Measurements from ENCODE around the gene SF3B3. TPM values are rescaled to one million over a fixed set of nuclear protein-coding genes. Genes with fewer than 3 reads are reported as not detected.
"Not testable (repeated sequence)": the region's sequence is repeated elsewhere in the genome, so short reads cannot be mapped to it uniquely, and the experiment has no call there.

The SF3B3 gene
- total RNA-seq, 1 donor, result 142 TPM

- Histone ChIP-seq H3K79me2 (ENCODE audit: insufficient read depth, low read length) (no peaks in the 10 kb centered on the region), H3K9me3 (ENCODE audit: low read depth, low read length) (no peaks in the 10 kb centered on the region), H3K27ac (ENCODE audit: low read depth, low read length) (no peak overlapping the region), H3K27me3 (ENCODE audit: insufficient read depth, low read length) (no peaks in the 10 kb centered on the region), H3K36me3 (ENCODE audit: insufficient read depth, low read length) (peaks cover 11% of the 10 kb centered on the region), H4K20me1 (ENCODE audit: insufficient read depth, low read length) (no peaks in the 10 kb centered on the region), H3K4me3 (ENCODE audit: insufficient read depth, low read length) (no peak overlapping the region), H3K4me2 (ENCODE audit: insufficient read depth, low read length) (no peak overlapping the region), H3K4me1 (ENCODE audit: insufficient read depth, low read length) (peaks cover 28% of the 10 kb centered on the region), H2AFZ (ENCODE audit: low read length) (no peak overlapping the region)
- no peak for TF ChIP-seq CTCF (IDR thresholded peaks at IDR 0.05; ENCODE audit: extremely low read depth, low read depth, low read length)
- peak; percentile 58 for DNase-seq (ENCODE audit: insufficient read length, low spot score, missing footprints)
Observed at GRCh38 chr16:70579648-70580630, 56.3 kb downstream of the SF3B3 start.

DNA sequence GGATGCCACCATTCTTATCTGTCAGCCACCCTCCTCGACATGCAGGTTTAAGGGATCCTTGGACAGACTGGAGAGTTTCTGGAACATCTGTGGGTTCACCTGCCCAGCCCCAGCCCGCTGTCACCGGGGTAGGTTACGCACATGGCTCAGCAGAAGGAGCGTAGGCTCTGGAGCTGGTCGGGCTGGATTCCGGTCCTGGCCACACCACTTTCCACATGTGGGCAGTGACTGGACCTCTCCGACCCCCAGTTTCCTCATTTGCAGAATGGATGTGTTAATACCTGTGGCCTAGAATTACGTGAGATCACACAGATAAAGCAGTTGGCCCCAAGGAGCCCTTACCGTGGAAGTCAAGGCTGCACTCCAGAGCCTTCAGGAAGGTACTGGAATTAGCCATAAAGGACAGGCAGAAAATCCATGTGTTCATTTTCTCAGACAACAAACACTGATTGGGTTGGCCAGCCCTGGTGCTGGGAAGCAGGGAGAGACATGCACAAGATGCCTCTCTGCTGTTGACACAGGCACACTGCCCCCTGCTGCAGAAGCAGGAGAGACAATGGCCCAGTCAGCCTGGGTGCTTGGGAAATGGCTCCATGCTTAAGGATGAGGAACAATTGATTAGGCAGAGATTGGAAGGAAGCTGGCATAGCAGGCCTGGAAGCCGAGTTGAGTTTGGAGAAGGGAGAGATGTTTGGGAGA is 58.8 kb downstream of the SF3B3 start:
- Histone ChIP-seq H4K20me1 (ENCODE audit: insufficient read depth, low read length) (no peaks in the 10 kb centered on the region), H3K4me2 (ENCODE audit: insufficient read depth, low read length) (no peak overlapping the region), H3K4me3 (ENCODE audit: insufficient read depth, low read length) (no peak overlapping the region), H2AFZ (ENCODE audit: low read length) (no peak overlapping the region), H3K79me2 (ENCODE audit: insufficient read depth, low read length) (no peaks in the 10 kb centered on the region), H3K4me1 (ENCODE audit: insufficient read depth, low read length) (peaks cover 5% of the 10 kb centered on the region), H3K9me3 (ENCODE audit: low read depth, low read length) (no peaks in the 10 kb centered on the region), H3K36me3 (ENCODE audit: insufficient read depth, low read length) (no peaks in the 10 kb centered on the region), H3K27ac (ENCODE audit: low read depth, low read length) (no peak overlapping the region), H3K27me3 (ENCODE audit: insufficient read depth, low read length) (no peaks in the 10 kb centered on the region)
- DNase-seq (ENCODE audit: insufficient read length, low spot score, missing footprints), result peak; percentile 61
- peak; percentile 46 for TF ChIP-seq CTCF (IDR thresholded peaks at IDR 0.05; ENCODE audit: extremely low read depth, low read depth, low read length)

GRCh38 chr16:70586731-70587130 is 63.1 kb downstream of the SF3B3 start:
- Histone ChIP-seq H3K9me3 (ENCODE audit: low read depth, low read length) (no peaks in the 10 kb centered on the region), H3K4me2 (ENCODE audit: insufficient read depth, low read length) (no peak overlapping the region), H4K20me1 (ENCODE audit: insufficient read depth, low read length) (no peaks in the 10 kb centered on the region), H3K27me3 (ENCODE audit: insufficient read depth, low read length) (no peaks in the 10 kb centered on the region), H3K36me3 (ENCODE audit: insufficient read depth, low read length) (no peaks in the 10 kb centered on the region), H3K27ac (ENCODE audit: low read depth, low read length) (no peak overlapping the region), H2AFZ (ENCODE audit: low read length) (no peak overlapping the region), H3K4me1 (ENCODE audit: insufficient read depth, low read length) (peaks cover 19% of the 10 kb centered on the region), H3K79me2 (ENCODE audit: insufficient read depth, low read length) (no peaks in the 10 kb centered on the region), H3K4me3 (ENCODE audit: insufficient read depth, low read length) (no peak overlapping the region)
- no peak for TF ChIP-seq CTCF (IDR thresholded peaks at IDR 0.05; ENCODE audit: extremely low read depth, low read depth, low read length)
- DNase-seq (ENCODE audit: insufficient read length, low spot score, missing footprints), result no peak

- H3K27ac ChIP-seq (ENCODE audit: low read depth, low read length), result no peak overlapping the region
- H3K4me1 ChIP-seq (ENCODE audit: insufficient read depth, low read length), result peaks cover 24% of the 10 kb centered on the region
- H4K20me1 ChIP-seq (ENCODE audit: insufficient read depth, low read length), result no peaks in the 10 kb centered on the region
- H3K4me2 ChIP-seq (ENCODE audit: insufficient read depth, low read length), result no peak overlapping the region
- TF ChIP-seq CTCF (IDR thresholded peaks at IDR 0.05; ENCODE audit: extremely low read depth, low read depth, low read length), result no peak
- H3K36me3 ChIP-seq (ENCODE audit: insufficient read depth, low read length), result no peaks in the 10 kb centered on the region
- H3K9me3 ChIP-seq (ENCODE audit: low read depth, low read length), result no peaks in the 10 kb centered on the region
- no peak for DNase-seq (ENCODE audit: insufficient read length, low spot score, missing footprints)
- no peaks in the 10 kb centered on the region for H3K79me2 ChIP-seq (ENCODE audit: insufficient read depth, low read length)
- H2AFZ ChIP-seq (ENCODE audit: low read length), result no peak overlapping the region
- no peak overlapping the region for H3K4me3 ChIP-seq (ENCODE audit: insufficient read depth, low read length)
- no peaks in the 10 kb centered on the region for H3K27me3 ChIP-seq (ENCODE audit: insufficient read depth, low read length)
Observed at GRCh38 chr16:70588565-70588964, 64.9 kb downstream of the SF3B3 start.

DNA sequence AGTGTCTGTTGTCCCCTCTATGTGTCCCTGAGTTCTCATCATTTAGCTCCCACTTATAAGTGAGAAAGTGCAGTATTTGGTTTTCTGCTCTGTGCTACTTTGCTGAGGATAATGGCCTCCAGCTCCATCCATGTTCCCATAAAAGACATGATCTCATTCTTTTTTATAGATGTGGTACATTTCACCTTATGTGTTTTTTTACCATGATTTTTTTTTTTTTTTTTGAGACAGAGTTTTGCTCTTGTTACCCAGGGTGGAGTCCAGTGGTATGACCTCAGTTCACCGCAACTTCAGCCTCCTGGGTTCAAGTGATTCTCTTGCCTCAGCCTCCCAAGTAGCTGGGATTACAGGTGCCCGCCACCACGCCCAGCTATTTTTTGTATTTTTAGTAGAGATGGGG is 65.8 kb downstream of the SF3B3 start:
- not testable (repeated sequence) for H3K27me3 ChIP-seq (ENCODE audit: insufficient read depth, low read length); H3K27ac ChIP-seq (ENCODE audit: low read depth, low read length); H3K4me3 ChIP-seq (ENCODE audit: insufficient read depth, low read length); DNase-seq (ENCODE audit: insufficient read length, low spot score, missing footprints); H3K9me3 ChIP-seq (ENCODE audit: low read depth, low read length); H3K36me3 ChIP-seq (ENCODE audit: insufficient read depth, low read length); H3K79me2 ChIP-seq (ENCODE audit: insufficient read depth, low read length); H3K4me2 ChIP-seq (ENCODE audit: insufficient read depth, low read length); H2AFZ ChIP-seq (ENCODE audit: low read length); H4K20me1 ChIP-seq (ENCODE audit: insufficient read depth, low read length)
- H3K4me1 ChIP-seq (ENCODE audit: insufficient read depth, low read length), result peaks cover 24% of the 10 kb centered on the region
